ENCODE results near the gene KCNIP3. TPM values are rescaled to one million over a fixed set of nuclear protein-coding genes. Genes with fewer than 3 reads are reported as not detected.
"Not testable (repeated sequence)": the region's sequence is repeated elsewhere in the genome, so short reads cannot be mapped to it uniquely, and the experiment has no call there.

The KCNIP3 gene
- total and polyA plus RNA-seq, 12 donors: 2.1 to 8.0 (median 3.9) TPM

- intact Hi-C loops (cut with DNase I): loop anchor here in 2 of 10 donors (5.0 kb wide), 2 partner anchors 54 to 326 kb away; no protein-coding TSS in a partner anchor
- no peaks in the 10 kb centered on the region for H3K36me3 ChIP-seq
- H3K4me1 ChIP-seq: peaks cover 0 to 31% (median 19%) of the 10 kb centered on the region in 9 donors
- 73 to 77% methylated on average over 9 of the region's 9 CpGs for WGBS, 2 donors
- ATAC-seq: no peak
- H3K27ac ChIP-seq: peak overlapping the region in 3 of 10 donors; percentile 82 to 93 (median 86)
- DNase-seq: no peak
- H3K4me3 ChIP-seq: peak overlapping the region in 7 of 10 donors; percentile 71 to 99 (median 93)
- no peaks in the 10 kb centered on the region for H3K27me3 ChIP-seq
- no peaks in the 10 kb centered on the region for H3K9me3 ChIP-seq
- TF ChIP-seq, protein P1, sequence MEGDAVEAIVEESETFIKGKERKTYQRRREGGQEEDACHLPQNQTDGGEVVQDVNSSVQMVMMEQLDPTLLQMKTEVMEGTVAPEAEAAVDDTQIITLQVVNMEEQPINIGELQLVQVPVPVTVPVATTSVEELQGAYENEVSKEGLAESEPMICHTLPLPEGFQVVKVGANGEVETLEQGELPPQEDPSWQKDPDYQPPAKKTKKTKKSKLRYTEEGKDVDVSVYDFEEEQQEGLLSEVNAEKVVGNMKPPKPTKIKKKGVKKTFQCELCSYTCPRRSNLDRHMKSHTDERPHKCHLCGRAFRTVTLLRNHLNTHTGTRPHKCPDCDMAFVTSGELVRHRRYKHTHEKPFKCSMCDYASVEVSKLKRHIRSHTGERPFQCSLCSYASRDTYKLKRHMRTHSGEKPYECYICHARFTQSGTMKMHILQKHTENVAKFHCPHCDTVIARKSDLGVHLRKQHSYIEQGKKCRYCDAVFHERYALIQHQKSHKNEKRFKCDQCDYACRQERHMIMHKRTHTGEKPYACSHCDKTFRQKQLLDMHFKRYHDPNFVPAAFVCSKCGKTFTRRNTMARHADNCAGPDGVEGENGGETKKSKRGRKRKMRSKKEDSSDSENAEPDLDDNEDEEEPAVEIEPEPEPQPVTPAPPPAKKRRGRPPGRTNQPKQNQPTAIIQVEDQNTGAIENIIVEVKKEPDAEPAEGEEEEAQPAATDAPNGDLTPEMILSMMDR (IDR thresholded peaks at IDR 0.05): no peak
Observed at GRCh38 chr2:95401480-95401879, 104.3 kb downstream of the KCNIP3 start.

DNA sequence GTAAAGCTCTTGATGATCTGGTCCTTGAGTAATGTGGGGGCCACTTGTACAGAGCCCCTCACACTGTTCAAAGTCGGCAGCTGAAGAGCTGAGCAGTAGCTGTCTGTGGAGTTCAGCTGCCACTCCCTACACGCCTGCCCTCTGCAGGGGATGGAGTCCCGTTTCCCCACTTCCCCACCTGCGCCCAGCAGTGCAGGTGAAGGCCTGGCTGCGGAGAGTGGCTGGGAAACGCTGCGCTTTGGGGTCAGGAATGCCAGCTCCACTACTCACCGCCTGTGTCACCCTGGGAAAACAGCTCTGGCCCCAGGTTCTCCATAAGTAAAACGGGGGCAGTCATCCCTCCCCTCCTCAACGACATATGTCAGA lies 104.8 kb downstream of the KCNIP3 start:
- peak overlapping the region in 9 of 10 donors; percentile 76 to 94 (median 86) for H3K27ac ChIP-seq

DNA sequence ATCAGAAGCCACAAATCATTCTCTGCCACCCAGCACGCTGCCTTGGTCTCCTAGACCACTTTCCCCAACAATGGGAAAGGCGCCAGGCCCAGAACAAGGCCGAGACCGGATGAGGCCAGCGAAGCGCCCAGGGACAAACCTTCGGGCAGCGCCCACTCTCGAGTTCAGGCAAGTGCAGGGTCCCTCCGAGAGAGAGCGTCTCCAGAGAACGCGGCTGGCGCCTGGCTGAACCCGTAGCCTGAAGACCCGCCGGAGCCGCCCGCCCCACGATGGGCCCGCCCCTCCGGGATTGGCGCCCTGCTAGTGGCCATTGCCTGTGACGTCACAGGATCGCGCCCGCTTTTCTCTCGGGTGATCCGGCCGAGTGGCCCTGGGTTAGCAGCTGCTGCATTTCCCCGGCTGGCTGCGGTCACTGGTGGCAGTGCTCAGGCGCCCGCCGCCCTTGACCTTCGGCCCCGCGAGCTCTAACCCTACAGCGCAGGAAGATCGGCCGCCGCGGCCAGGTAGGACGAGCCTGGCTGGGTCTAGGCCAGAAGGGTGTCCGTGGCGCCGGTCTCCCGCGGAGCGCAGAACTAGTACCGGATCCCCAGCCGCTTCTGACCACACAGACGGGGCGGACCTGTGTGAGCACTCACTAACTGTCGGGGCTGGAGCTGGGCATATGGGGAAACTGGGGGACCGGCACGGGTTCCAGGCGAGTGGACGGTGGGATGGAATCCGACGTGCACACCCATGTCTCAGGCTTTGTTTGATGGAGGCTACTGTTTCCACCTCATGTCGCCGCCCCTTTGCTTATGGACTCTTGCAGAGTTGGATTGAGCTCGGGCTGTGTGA lies 105.4 kb downstream of the KCNIP3 start, which contains the start of gene FAHD2A:
TSS of gene FAHD2A (plus strand) at position 339 of the 834 bp plus-strand sequence. CDS start 2,851 bp downstream, outside the sequence.
- H3K36me3 ChIP-seq: peaks cover 0 to 10% (median 0%) of the 10 kb centered on the region in 9 donors
- intact Hi-C loops (cut with DNase I): loop anchor here in 2 of 10 donors (5.0 kb wide), 2 partner anchors 55 to 325 kb away; no protein-coding TSS in a partner anchor
- TF ChIP-seq, protein P1 (IDR thresholded peaks at IDR 0.05): no peak
- H3K9me3 ChIP-seq: no peaks in the 10 kb centered on the region
- no peaks in the 10 kb centered on the region for H3K27me3 ChIP-seq
- ATAC-seq (peak; percentile 97 to 99 (median 98)), DNase-seq (peak; percentile 97 to 98)
- H3K4me3 ChIP-seq: peak within 1 kb of the TSS; percentile 71 to 99 (median 93)
- peak within 1 kb of the TSS in 9 of 10 donors; percentile 76 to 94 (median 86) for H3K27ac ChIP-seq
- WGBS, 2 donors: 0% methylated on average over 64 of the region's 64 CpGs
- peaks cover 0 to 31% (median 19%) of the 10 kb centered on the region in 9 donors for H3K4me1 ChIP-seq

More for the DNA sequence above, 104.8 kb downstream of the KCNIP3 start:
- not testable (repeated sequence) for H3K9me3 ChIP-seq, H3K27me3 ChIP-seq, DNase-seq, H3K36me3 ChIP-seq
- peak overlapping the region; percentile 71 to 99 (median 93) for H3K4me3 ChIP-seq
- peaks cover 0 to 31% (median 19%) of the 10 kb centered on the region in 9 donors for H3K4me1 ChIP-seq
- intact Hi-C loops (cut with DNase I): loop anchor here in 2 of 10 donors (5.0 kb wide), 2 partner anchors 55 to 325 kb away; no protein-coding TSS in a partner anchor
- 2 to 3% methylated on average over 10 of the region's 10 CpGs for WGBS, 2 donors
- ATAC-seq: peak; percentile 12 to 57 (median 48)

DNA sequence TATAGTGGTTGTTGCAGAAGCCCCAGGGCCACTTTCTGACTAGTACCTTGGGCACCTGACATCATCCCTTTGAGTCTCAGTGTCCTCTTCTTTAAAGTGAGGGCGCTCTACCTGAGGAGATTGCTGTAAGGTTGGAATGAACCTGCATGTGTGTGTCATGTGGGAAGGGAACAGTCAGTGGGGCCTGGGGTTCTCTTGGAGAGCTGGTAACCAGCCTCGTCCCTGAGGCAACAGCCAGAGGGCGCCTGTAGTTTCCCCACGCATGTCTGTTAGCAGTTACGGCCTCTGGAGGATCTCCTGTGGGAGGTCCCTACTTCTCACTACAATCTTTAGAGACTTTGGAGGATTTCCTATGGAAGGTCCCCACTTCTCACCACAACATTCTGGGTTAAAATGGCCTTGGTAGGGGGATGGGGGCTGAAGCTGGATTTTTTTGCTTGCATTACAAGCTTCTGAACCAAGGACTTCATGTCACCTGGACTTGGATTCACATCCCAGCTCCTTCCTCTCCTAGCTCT lies 106.1 kb downstream of the KCNIP3 start:
- Histone ChIP-seq H3K4me3 (peak overlapping the region; percentile 71 to 99 (median 93)), H3K27ac (peak overlapping the region in 9 of 10 donors; percentile 76 to 94 (median 86)), H3K36me3 (peaks cover 0 to 17% (median 0%) of the 10 kb centered on the region in 9 donors), H3K4me1 (peaks cover 0 to 31% (median 19%) of the 10 kb centered on the region in 9 donors)
- TF ChIP-seq, protein P1 (IDR thresholded peaks at IDR 0.05): peak in 7 of 9 donors; percentile 32 to 60 (median 50)
- intact Hi-C loops (cut with DNase I): loop anchor here in 2 of 10 donors (5.0 kb wide), 2 partner anchors 56 to 324 kb away; no protein-coding TSS in a partner anchor
- DNase-seq, H3K27me3 ChIP-seq, H3K9me3 ChIP-seq: not testable (repeated sequence)
- 2 to 5% methylated on average over 5 of the region's 5 CpGs for WGBS, 2 donors
- ATAC-seq: peak; percentile 35 to 69 (median 61)

- H3K4me1 ChIP-seq: peaks cover 0 to 31% (median 19%) of the 10 kb centered on the region in 9 donors
- DNase-seq, H3K27me3 ChIP-seq, H3K9me3 ChIP-seq, H3K27ac ChIP-seq, ATAC-seq: not testable (repeated sequence)
- peaks cover 0 to 21% (median 0%) of the 10 kb centered on the region in 9 donors for H3K36me3 ChIP-seq
- intact Hi-C loops (cut with DNase I): loop anchor here in 2 of 10 donors (5.0 kb wide), 2 partner anchors 57 to 323 kb away; no protein-coding TSS in a partner anchor
- H3K4me3 ChIP-seq: peak overlapping the region in 5 of 10 donors; percentile 71 to 97 (median 93)
- WGBS, 2 donors: 91 to 97% methylated on average over 5 of the region's 5 CpGs
Observed at GRCh38 chr2:95403824-95404223, 106.7 kb downstream of the KCNIP3 start.

GRCh38 chr2:95404676-95405075 lies 107.5 kb downstream of the KCNIP3 start:
- WGBS, 2 donors: 64 to 85% methylated on average over 3 of the region's 3 CpGs
- H3K4me3 ChIP-seq, ATAC-seq, H3K27ac ChIP-seq, DNase-seq, H3K9me3 ChIP-seq, H3K27me3 ChIP-seq: not testable (repeated sequence)
- H3K36me3 ChIP-seq: peaks cover 0 to 28% (median 0%) of the 10 kb centered on the region in 9 donors
- intact Hi-C loops (cut with DNase I): loop anchor here in 3 of 10 donors (5.0 kb wide), 2 partner anchors 57 to 323 kb away; no protein-coding TSS in a partner anchor
- peaks cover 0 to 31% (median 19%) of the 10 kb centered on the region in 9 donors for H3K4me1 ChIP-seq

GRCh38 chr2:95411239-95411638 lies 114.1 kb downstream of the KCNIP3 start:
- not testable (repeated sequence) for H3K27me3 ChIP-seq, ATAC-seq, H3K9me3 ChIP-seq, DNase-seq, H3K4me1 ChIP-seq, H3K27ac ChIP-seq, H3K4me3 ChIP-seq
- 92 to 96% methylated on average over 5 of the region's 5 CpGs for WGBS, 2 donors
- peaks cover 0 to 55% (median 0%) of the 10 kb centered on the region in 9 donors for H3K36me3 ChIP-seq
- intact Hi-C loops (cut with DNase I): loop anchor here in 4 of 10 donors (5.0 kb wide), 2 partner anchors 316 to 321 kb away; no protein-coding TSS in a partner anchor
